Purkinje cell (primary cell): ENCODE measurements around the gene COPB2. TPM values are rescaled to one million over a fixed set of nuclear protein-coding genes. Genes with fewer than 3 reads are reported as not detected.

Experiments
- polyA plus RNA-seq: library from polyadenylated mRNA; unstranded; fragments of >200 nt; fragmentation: Nextera tagmentation; gene quantifications from 2 replicates; pipeline ENCODE4 v1.2.1, GENCODE V29; 2014

Gene COPB2
- polyA plus RNA-seq: 92.8 and 99.5 TPM in 2 replicates

GRCh38 chr3:139389552-139390368, at the start of gene COPB2:
COPB2 (minus strand) TSS chr3:139389647; CDS start chr3:139389550, 97 bp downstream.

GRCh38 chr3:139343895-139344856, 45.3 kb downstream of the COPB2 start, which contains the start of gene MRPS22:
MRPS22 (plus strand) TSS chr3:139344020; CDS start chr3:139344027, 7 bp downstream.

Other genes starting within 250 kb of the COPB2 start
- gene MRPS22, start 45.6 kb downstream of the COPB2 start, polyA plus RNA-seq: 75.8 and 112 TPM in 2 replicates
- gene RBP2, start 86.9 kb upstream of the COPB2 start, polyA plus RNA-seq: not detected in 2 replicates
- 31.6 and 73.4 TPM in 2 replicates for gene RBP1, start 150.1 kb upstream of the COPB2 start, polyA plus RNA-seq